ENCODE measurements around the gene PBX1. TPM values are rescaled to one million over a fixed set of nuclear protein-coding genes. Genes with fewer than 3 reads are reported as not detected.

Gene PBX1
- total RNA-seq, 3 donors from 2014 or later, result 64.5 to 126 (median 95.4) TPM

DNA sequence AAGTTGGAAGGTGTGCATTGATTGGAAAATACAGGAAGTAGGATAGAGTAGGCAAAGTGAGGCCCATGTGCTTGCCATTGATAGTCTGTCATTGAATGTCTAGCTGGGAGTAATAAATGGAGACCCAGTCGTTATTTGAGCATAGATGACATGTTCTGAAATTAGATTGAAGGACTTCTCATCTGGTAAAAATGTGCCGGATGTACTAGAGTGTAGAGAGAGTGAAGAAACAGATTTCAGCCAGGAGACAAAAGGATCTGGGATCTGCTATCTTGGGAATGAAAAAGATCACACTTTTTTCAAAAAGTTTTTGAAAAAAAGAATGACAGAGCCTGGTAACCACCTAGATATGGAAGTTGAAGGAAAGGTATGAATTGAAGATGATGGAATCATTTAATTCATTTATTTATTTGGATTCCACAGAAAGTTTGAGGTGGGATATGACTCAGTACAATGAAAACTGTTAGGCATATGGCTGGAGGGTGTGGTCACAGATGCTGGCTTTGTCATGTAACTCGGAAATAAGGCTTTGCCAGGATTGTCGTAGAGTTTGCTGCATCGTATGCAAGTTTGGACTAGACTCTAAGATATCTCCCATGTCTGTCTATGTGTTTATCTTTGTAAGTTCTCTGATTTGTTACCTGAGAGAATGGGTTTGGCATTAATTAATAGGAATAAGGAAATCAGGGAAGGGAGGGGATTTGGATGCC lies 137.1 kb downstream of the PBX1 start:
- H3K4me1 ChIP-seq, result no peaks in the 10 kb centered on the region
- no peak overlapping the region for H3K4me3 ChIP-seq
- TF ChIP-seq POLR2AphosphoS5 (IDR thresholded peaks at IDR 0.05), result no peak
- TF ChIP-seq, protein P1, sequence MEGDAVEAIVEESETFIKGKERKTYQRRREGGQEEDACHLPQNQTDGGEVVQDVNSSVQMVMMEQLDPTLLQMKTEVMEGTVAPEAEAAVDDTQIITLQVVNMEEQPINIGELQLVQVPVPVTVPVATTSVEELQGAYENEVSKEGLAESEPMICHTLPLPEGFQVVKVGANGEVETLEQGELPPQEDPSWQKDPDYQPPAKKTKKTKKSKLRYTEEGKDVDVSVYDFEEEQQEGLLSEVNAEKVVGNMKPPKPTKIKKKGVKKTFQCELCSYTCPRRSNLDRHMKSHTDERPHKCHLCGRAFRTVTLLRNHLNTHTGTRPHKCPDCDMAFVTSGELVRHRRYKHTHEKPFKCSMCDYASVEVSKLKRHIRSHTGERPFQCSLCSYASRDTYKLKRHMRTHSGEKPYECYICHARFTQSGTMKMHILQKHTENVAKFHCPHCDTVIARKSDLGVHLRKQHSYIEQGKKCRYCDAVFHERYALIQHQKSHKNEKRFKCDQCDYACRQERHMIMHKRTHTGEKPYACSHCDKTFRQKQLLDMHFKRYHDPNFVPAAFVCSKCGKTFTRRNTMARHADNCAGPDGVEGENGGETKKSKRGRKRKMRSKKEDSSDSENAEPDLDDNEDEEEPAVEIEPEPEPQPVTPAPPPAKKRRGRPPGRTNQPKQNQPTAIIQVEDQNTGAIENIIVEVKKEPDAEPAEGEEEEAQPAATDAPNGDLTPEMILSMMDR (IDR thresholded peaks at IDR 0.05), result no peak
- TF ChIP-seq POLR2A (IDR thresholded peaks at IDR 0.05), result no peak
- H3K9me3 ChIP-seq, result no peaks in the 10 kb centered on the region
- no peak overlapping the region for H3K27ac ChIP-seq
- DNase-seq (ENCODE audit: low spot score in 2 of 2), result no peak
- H3K36me3 ChIP-seq, result no peaks in the 10 kb centered on the region
- no peaks in the 10 kb centered on the region for H3K27me3 ChIP-seq
- intact Hi-C loops (cut with DNase I; ENCODE audit: low total_unique reads), result no loop called here

DNA sequence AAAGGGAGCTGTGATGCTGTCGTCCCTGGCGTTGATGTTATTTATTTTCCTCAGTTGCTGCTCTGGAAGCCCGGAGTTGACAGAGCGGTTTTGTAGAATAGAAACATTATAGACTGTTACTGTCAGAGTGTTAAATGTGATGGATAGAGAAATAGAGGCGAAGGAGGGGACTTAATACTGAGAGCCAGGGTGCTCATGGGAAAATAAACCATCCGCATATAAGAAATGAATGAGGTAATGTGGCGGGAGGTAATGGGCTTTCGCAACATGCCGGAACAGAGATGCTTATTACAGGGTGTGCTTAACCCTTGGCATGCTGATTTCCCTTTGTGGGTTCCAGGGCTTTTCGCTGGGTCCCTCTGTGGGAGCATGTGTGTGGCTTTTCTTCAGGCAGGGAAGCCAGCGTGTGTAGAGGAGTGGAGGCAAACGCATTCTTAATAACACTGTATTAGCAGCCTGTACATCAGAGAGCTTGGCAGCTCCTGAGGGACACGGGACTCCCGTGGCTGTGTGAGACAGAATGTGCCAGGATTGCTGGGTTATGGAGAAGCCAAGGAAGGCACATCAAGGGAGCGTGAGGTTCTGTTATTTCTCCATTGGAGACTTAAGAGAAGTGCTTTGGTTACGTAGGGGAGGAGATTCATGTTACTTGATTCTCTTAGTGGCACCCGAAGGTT lies 141.0 kb downstream of the PBX1 start:
- H3K27me3 ChIP-seq, result no peaks in the 10 kb centered on the region
- H3K27ac ChIP-seq, result peak overlapping the region; percentile 13 to 49
- no peak overlapping the region for H3K4me3 ChIP-seq
- no peaks in the 10 kb centered on the region for H3K36me3 ChIP-seq
- intact Hi-C loops (cut with DNase I; ENCODE audit: low total_unique reads), result no loop called here
- DNase-seq (ENCODE audit: low spot score in 2 of 2), result no peak
- no peak for TF ChIP-seq POLR2AphosphoS5 (IDR thresholded peaks at IDR 0.05)
- TF ChIP-seq POLR2A (IDR thresholded peaks at IDR 0.05), result no peak
- TF ChIP-seq, protein P1 (IDR thresholded peaks at IDR 0.05), result no peak
- no peaks in the 10 kb centered on the region for H3K9me3 ChIP-seq
- no peaks in the 10 kb centered on the region for H3K4me1 ChIP-seq

DNA sequence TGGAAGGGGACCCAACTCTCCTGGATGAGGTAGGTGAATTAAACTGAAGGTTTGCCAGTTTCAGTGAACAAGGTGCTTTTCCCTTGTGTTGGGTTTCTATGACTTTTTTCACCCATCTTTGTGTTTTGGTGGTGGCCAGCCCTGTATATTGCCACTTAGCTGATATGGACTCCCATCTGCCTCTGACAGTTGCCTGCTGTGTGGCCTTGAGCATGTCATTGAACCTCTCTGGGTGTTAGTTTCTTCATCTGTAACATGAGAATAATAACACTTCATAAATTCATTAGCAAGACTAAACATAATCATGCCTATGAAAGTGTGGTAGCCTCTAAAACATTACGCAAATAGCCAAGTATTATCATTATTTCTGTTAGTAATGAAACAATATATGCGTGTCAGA lies 141.7 kb downstream of the PBX1 start:
- peak overlapping the region in 1 of 2 donors; percentile 49 for H3K27ac ChIP-seq
- no peaks in the 10 kb centered on the region for H3K4me1 ChIP-seq
- H3K4me3 ChIP-seq, result no peak overlapping the region
- no peaks in the 10 kb centered on the region for H3K27me3 ChIP-seq
- H3K9me3 ChIP-seq, result no peaks in the 10 kb centered on the region
- intact Hi-C loops (cut with DNase I; ENCODE audit: low total_unique reads), result no loop called here
- DNase-seq (ENCODE audit: low spot score in 2 of 2), result no peak
- TF ChIP-seq POLR2AphosphoS5 (IDR thresholded peaks at IDR 0.05), result no peak
- TF ChIP-seq POLR2A (IDR thresholded peaks at IDR 0.05), result no peak
- TF ChIP-seq, protein P1 (IDR thresholded peaks at IDR 0.05), result no peak
- H3K36me3 ChIP-seq, result no peaks in the 10 kb centered on the region

DNA sequence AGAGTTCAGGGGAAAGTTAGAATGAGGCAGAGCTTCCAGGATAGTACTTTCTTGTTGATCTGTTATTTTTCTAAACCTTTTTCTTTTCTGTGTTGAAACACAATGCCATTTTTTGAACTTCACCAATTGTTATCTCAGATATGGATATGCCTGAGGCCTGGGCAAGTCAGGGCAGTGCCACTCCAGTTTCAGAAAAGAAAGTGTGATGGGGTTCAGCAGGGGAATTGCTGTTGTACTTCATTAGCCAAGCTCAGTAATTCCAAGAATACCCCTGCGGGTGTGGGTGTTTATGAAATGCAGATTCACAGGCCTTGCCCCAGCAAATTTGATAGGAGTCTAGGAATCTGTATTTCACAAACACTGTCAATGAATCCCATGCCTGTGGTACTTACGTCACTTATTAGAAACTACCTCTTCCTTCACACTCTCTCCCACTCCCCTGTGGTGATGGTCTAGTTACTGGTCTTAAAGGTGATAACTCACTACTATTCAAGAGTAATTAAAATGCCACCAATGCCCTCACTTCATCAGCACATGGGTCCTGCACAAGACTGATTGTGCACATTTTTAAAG lies 142.3 kb downstream of the PBX1 start:
- TF ChIP-seq, protein P1 (IDR thresholded peaks at IDR 0.05), result no peak
- no peak for TF ChIP-seq POLR2AphosphoS5 (IDR thresholded peaks at IDR 0.05)
- TF ChIP-seq POLR2A (IDR thresholded peaks at IDR 0.05), result no peak
- Histone ChIP-seq H3K27ac (no peak overlapping the region), H3K27me3 (no peaks in the 10 kb centered on the region), H3K9me3 (no peaks in the 10 kb centered on the region), H3K4me1 (no peaks in the 10 kb centered on the region), H3K36me3 (no peaks in the 10 kb centered on the region), H3K4me3 (no peak overlapping the region)
- no peak for DNase-seq (ENCODE audit: low spot score in 2 of 2)
- intact Hi-C loops (cut with DNase I; ENCODE audit: low total_unique reads), result no loop called here

DNA sequence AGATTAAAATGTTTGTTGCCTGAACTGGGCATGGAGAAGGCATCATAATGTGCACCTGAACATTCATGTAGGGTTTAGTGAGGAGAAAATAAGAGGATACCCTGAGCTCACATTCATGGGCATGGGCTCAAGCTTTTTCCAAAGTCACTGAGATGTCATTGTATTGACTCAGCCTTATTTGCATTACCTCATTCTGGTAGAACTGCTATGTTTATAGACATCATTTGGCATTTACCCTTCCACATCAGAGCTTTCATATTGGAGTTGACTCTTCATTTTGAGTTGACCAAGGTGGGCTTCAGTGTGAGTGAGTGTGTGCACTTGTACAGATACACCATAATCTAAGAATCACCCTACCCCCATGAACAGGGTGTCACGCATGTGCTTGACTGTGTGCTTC lies 143.2 kb downstream of the PBX1 start:
- TF ChIP-seq, protein P1 (IDR thresholded peaks at IDR 0.05), result no peak
- no peak for TF ChIP-seq POLR2A (IDR thresholded peaks at IDR 0.05)
- TF ChIP-seq POLR2AphosphoS5 (IDR thresholded peaks at IDR 0.05), result no peak
- no peak overlapping the region for H3K4me3 ChIP-seq
- peak overlapping the region in 1 of 2 donors; percentile 4 for H3K27ac ChIP-seq
- DNase-seq (ENCODE audit: low spot score in 2 of 2), result no peak
- H3K4me1 ChIP-seq, result peaks cover 0 to 5% of the 10 kb centered on the region in 2 donors
- intact Hi-C loops (cut with DNase I; ENCODE audit: low total_unique reads), result no loop called here
- H3K36me3 ChIP-seq, result no peaks in the 10 kb centered on the region
- no peaks in the 10 kb centered on the region for H3K27me3 ChIP-seq
- no peaks in the 10 kb centered on the region for H3K9me3 ChIP-seq

All from breast epithelium (tissue), 4 donors.